Effector memory CD4-positive, alpha-beta T cell (primary cell): ENCODE data around the gene TMIE.
"Not testable (repeated sequence)": the region's sequence is repeated elsewhere in the genome, so short reads cannot be mapped to it uniquely, and the experiment has no call there.

ENCODE experiments used
- DNase-seq, 3 donors: peaks; one replicate each; pipeline ENCODE4 v3.0.0-alpha.2; 2020
- H3K27ac ChIP-seq: 2 replicates; pipeline ENCODE4 v1.7.0; 2013; ENCODE audit warnings: mild to moderate bottlenecking, low read length, moderate library complexity; ENCODE audit not compliant: insufficient read depth, poor library complexity, severe bottlenecking
- H3K27me3 ChIP-seq: replicated peaks from 2 replicates; pipeline ENCODE4 v1.7.0; 2013; ENCODE audit warnings: mild to moderate bottlenecking, low read length; ENCODE audit not compliant: insufficient read depth, control insufficient read depth, poor library complexity, severe bottlenecking
- H3K36me3 ChIP-seq: 2 replicates; pipeline ENCODE4 v1.7.0; 2013; ENCODE audit warnings: mild to moderate bottlenecking, low read length, moderate library complexity; ENCODE audit not compliant: control insufficient read depth, insufficient read depth
- H3K4me1 ChIP-seq: 2 replicates; pipeline ENCODE4 v1.7.0; 2013; ENCODE audit warnings: low read length, mild to moderate bottlenecking; ENCODE audit not compliant: control insufficient read depth, insufficient read depth, poor library complexity, severe bottlenecking
- H3K4me3 ChIP-seq: 2 replicates; pipeline ENCODE4 v1.7.0; 2013; ENCODE audit warnings: low read length, low read depth, mild to moderate bottlenecking; ENCODE audit not compliant: insufficient read depth, poor library complexity, severe bottlenecking
- H3K9me3 ChIP-seq: 2 replicates; pipeline ENCODE4 v1.7.0; 2013; ENCODE audit warnings: mild to moderate bottlenecking, low read length, moderate library complexity; ENCODE audit not compliant: control insufficient read depth

The TMIE gene

GRCh38 chr3:46700772-46701171, 420 bp upstream of the TMIE start:
- H3K36me3 ChIP-seq = no peaks in the 10 kb centered on the region
- peak overlapping the region; percentile 48 for H3K4me3 ChIP-seq
- no peak overlapping the region for H3K27ac ChIP-seq
- H3K4me1 ChIP-seq = peaks cover 12% of the 10 kb centered on the region
- no peak for DNase-seq
- H3K9me3 ChIP-seq = no peaks in the 10 kb centered on the region
- H3K27me3 ChIP-seq = peaks cover 5% of the 10 kb centered on the region

- peaks cover 6% of the 10 kb centered on the region for H3K4me1 ChIP-seq
- H3K9me3 ChIP-seq = no peaks in the 10 kb centered on the region
- H3K4me3 ChIP-seq = no peak overlapping the region
- H3K27ac ChIP-seq = no peak overlapping the region
- H3K36me3 ChIP-seq = no peaks in the 10 kb centered on the region
- H3K27me3 ChIP-seq = peaks cover 5% of the 10 kb centered on the region
- DNase-seq = no peak
Observed at GRCh38 chr3:46702246-46703012, 1.2 kb downstream of the TMIE start.

GRCh38 chr3:46703013-46703520, 1.9 kb downstream of the TMIE start:
- Histone ChIP-seq H3K27ac (no peak overlapping the region), H3K36me3 (no peaks in the 10 kb centered on the region), H3K27me3 (peaks cover 5% of the 10 kb centered on the region), H3K4me1 (peaks cover 6% of the 10 kb centered on the region), H3K4me3 (no peak overlapping the region), H3K9me3 (no peaks in the 10 kb centered on the region)
- no peak for DNase-seq

- not testable (repeated sequence) for DNase-seq, H3K27me3 ChIP-seq, H3K4me1 ChIP-seq, H3K36me3 ChIP-seq, H3K9me3 ChIP-seq, H3K27ac ChIP-seq, H3K4me3 ChIP-seq
Observed at GRCh38 chr3:46704346-46704745, 3.2 kb downstream of the TMIE start.

- peak; percentile 42 to 54 (median 44) for DNase-seq
- Histone ChIP-seq H3K27ac (no peak overlapping the region), H3K27me3 (peaks cover 5% of the 10 kb centered on the region), H3K4me3 (no peak overlapping the region), H3K4me1 (peaks cover 6% of the 10 kb centered on the region), H3K36me3 (no peaks in the 10 kb centered on the region), H3K9me3 (no peaks in the 10 kb centered on the region)
Observed at GRCh38 chr3:46705022-46705530, 3.9 kb downstream of the TMIE start.

DNA sequence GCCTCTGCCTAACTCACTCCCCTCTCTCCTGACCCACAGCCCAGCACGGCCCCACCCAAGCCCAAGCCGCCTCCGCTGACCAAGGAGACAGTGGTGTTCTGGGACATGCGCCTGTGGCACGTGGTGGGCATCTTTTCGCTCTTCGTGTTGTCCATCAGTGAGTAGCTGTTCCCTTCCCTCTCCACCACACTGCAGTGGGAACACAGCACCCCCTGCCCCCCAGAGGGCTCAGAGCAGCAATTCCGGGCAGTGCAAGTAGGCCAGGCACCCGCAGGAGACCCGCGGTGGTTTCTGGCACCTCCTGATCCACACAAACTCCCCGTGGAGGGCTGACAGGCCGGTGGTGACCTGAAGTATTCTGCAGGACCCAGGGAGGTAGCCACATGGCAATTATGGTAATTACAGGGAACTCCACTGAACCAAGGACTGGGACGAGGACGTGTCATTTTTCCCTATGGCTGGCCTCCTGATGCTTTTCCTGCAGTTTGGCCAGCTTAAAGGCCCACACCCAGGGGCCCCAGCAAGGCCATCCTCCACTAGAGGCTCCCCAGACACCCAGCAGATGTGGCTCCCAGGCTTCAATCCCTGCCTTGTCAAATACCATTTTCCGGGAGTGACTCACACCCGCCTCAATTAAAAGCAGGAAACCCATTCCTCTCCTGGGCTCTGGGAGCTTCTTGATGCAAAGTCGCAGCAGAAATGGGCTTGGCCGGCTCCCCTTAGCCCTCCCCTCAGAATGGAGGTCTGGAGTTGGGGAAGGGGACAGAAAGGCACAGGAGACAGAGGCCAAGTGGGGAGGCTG, 4.8 kb downstream of the TMIE start:
- DNase-seq = no peak
- no peak overlapping the region for H3K4me3 ChIP-seq
- H3K36me3 ChIP-seq = no peaks in the 10 kb centered on the region
- peaks cover 6% of the 10 kb centered on the region for H3K4me1 ChIP-seq
- H3K9me3 ChIP-seq = no peaks in the 10 kb centered on the region
- H3K27ac ChIP-seq = no peak overlapping the region
- peaks cover 5% of the 10 kb centered on the region for H3K27me3 ChIP-seq

GRCh38 chr3:46706771-46707582, 5.8 kb downstream of the TMIE start:
- H3K27me3 ChIP-seq = no peaks in the 10 kb centered on the region
- H3K36me3 ChIP-seq = no peaks in the 10 kb centered on the region
- no peaks in the 10 kb centered on the region for H3K4me1 ChIP-seq
- no peak overlapping the region for H3K4me3 ChIP-seq
- no peak for DNase-seq
- H3K9me3 ChIP-seq = no peaks in the 10 kb centered on the region
- no peak overlapping the region for H3K27ac ChIP-seq

DNA sequence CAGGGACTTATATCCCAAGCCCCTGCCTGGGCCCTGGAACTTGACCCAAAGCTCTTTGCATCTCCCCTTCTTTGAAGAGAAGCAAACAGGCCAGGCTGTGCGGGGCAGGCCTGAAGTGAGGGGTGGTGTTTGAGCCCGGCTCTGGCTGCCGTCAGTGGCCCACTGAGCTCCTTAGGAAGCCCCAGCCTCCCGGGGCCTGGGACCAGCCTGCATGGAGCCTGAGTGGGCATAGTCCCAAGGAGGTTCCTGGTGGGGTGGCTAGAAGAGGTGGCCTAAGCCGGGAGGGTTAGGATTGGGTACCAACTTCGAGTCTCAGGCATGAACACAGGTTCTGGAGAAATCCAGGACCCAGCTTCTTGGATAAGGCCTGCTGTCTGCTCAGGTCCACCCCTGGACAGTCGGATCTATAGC, 6.4 kb downstream of the TMIE start:
- no peak overlapping the region for H3K4me3 ChIP-seq
- H3K27ac ChIP-seq = no peak overlapping the region
- no peaks in the 10 kb centered on the region for H3K36me3 ChIP-seq
- no peaks in the 10 kb centered on the region for H3K27me3 ChIP-seq
- H3K4me1 ChIP-seq = no peaks in the 10 kb centered on the region
- DNase-seq = no peak
- H3K9me3 ChIP-seq = no peaks in the 10 kb centered on the region

DNA sequence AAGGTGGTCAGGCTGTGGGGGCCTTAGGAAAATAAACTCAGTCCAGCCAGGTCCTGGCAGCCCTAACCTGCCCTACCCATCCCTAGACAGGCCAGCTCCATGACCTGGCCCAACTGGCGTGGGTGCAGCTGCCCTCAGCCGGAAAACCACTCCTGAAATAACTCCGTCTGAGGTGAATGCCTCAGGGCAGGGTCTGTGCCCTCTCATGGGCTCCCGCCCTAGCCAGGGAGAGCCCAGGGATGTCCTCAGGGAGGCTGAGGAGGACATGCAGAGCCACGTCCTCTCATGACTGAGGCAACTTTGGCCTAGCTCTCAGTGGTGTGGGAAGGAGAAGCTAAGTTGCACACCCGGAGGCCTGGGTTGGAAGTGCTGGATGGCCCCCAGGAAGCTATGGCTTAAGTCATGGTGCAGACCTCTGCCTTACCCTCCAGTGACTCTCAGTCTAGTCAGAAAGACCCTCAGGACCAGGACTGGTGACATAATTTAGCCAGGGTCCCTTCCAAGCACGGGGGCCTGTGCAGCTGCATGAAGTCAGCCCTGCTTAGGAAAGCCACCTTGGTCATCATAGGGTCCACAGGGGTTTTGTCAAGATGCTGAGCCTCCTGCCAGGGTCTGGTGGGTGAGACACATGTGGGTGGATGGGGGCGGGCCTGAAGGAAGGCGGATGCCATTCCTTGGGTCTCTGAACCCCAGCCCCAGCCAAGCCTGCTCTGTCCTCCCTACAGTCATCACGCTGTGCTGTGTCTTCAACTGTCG, 7.4 kb downstream of the TMIE start:
- no peaks in the 10 kb centered on the region for H3K36me3 ChIP-seq
- no peaks in the 10 kb centered on the region for H3K4me1 ChIP-seq
- no peaks in the 10 kb centered on the region for H3K27me3 ChIP-seq
- no peak for DNase-seq
- no peak overlapping the region for H3K27ac ChIP-seq
- no peaks in the 10 kb centered on the region for H3K9me3 ChIP-seq
- no peak overlapping the region for H3K4me3 ChIP-seq
